H9 (cell line): ENCODE data around the gene ITGBL1. TPM values are rescaled to one million over a fixed set of nuclear protein-coding genes. Genes with fewer than 3 reads are reported as not detected.

Experiments
- DNase-seq: peaks from one replicate; pipeline ENCODE4 v3.0.0-alpha.2; 2017
- H2AFZ ChIP-seq: one replicate; pipeline ENCODE4 v1.6.1; 2013; ENCODE audit warnings: mild to moderate bottlenecking, low read length, control low read depth, moderate library complexity
- H2AK5ac ChIP-seq: 2 replicates; pipeline ENCODE4 v1.6.1; 2013; ENCODE audit warnings: low read length, control low read depth, mixed read lengths; ENCODE audit not compliant: insufficient read length
- H2BK120ac ChIP-seq: one replicate; pipeline ENCODE4 v1.6.1; 2013; ENCODE audit warnings: low read depth, mild to moderate bottlenecking, low read length, control low read depth, inconsistent platforms; ENCODE audit not compliant: poor library complexity, severe bottlenecking
- H2BK12ac ChIP-seq: 2 replicates; pipeline ENCODE4 v1.6.1; 2013; ENCODE audit warnings: low read length, control low read depth, mixed read lengths, low read depth; ENCODE audit not compliant: insufficient read length
- H2BK15ac ChIP-seq: 2 replicates; pipeline ENCODE4 v1.6.1; 2013; ENCODE audit warnings: low read depth, low read length, control low read depth
- H2BK20ac ChIP-seq: one replicate; pipeline ENCODE4 v1.6.1; 2013; ENCODE audit warnings: low read depth, mild to moderate bottlenecking, low read length, control low read depth, inconsistent platforms; ENCODE audit not compliant: poor library complexity, severe bottlenecking
- H2BK5ac ChIP-seq: 2 replicates; pipeline ENCODE4 v1.6.1; 2013; ENCODE audit warnings: low read length, control low read depth, mixed read lengths; ENCODE audit not compliant: insufficient read length
- H3K14ac ChIP-seq: 2 replicates; pipeline ENCODE4 v1.6.1; 2013; ENCODE audit warnings: low read length, control low read depth; ENCODE audit not compliant: insufficient read depth
- H3K18ac ChIP-seq: 2 replicates; pipeline ENCODE4 v1.6.1; 2013; ENCODE audit warnings: low read depth, mild to moderate bottlenecking, mixed read lengths, low read length, control low read depth; ENCODE audit not compliant: insufficient read length
- H3K23ac ChIP-seq: 2 replicates; pipeline ENCODE4 v1.6.1; 2013; ENCODE audit warnings: low read length, control low read depth, mixed read lengths, low read depth; ENCODE audit not compliant: insufficient read length
- H3K23me2 ChIP-seq: 2 replicates; pipeline ENCODE4 v1.6.1; 2013; ENCODE audit warnings: low read depth, mild to moderate bottlenecking, mixed read lengths, low read length, control low read depth; ENCODE audit not compliant: insufficient read length, poor library complexity, severe bottlenecking
- H3K27ac ChIP-seq: 2 replicates; pipeline ENCODE4 v1.5.1; 2013; ENCODE audit warnings: low read length, control low read depth, mixed read lengths, low read depth; ENCODE audit not compliant: insufficient read length
- H3K27me3 ChIP-seq: 2 replicates; pipeline ENCODE4 v1.6.1; 2013; ENCODE audit warnings: low read length, control low read depth, inconsistent platforms; ENCODE audit not compliant: insufficient read depth
- H3K4ac ChIP-seq: 2 replicates; pipeline ENCODE4 v1.6.1; 2013; ENCODE audit warnings: low read depth, mild to moderate bottlenecking, control low read depth, inconsistent platforms, low read length, moderate library complexity
- H3K4me1 ChIP-seq: 2 replicates; pipeline ENCODE4 v1.6.1; 2013; ENCODE audit warnings: low read length, control low read depth, inconsistent platforms; ENCODE audit not compliant: insufficient read depth
- H3K4me2 ChIP-seq: 2 replicates; pipeline ENCODE4 v1.6.1; 2013; ENCODE audit warnings: low read length, control low read depth, mixed read lengths; ENCODE audit not compliant: insufficient read length, insufficient read depth
- H3K56ac ChIP-seq: 2 replicates; pipeline ENCODE4 v1.6.1; 2013; ENCODE audit warnings: low read depth, mild to moderate bottlenecking, mixed read lengths, low read length, control low read depth; ENCODE audit not compliant: insufficient read length
- H3K79me1 ChIP-seq: 2 replicates; pipeline ENCODE4 v1.6.1; 2013; ENCODE audit warnings: low read depth, mild to moderate bottlenecking, moderate library complexity, low read length, control low read depth, inconsistent platforms; ENCODE audit not compliant: insufficient read depth, poor library complexity, severe bottlenecking
- H3K79me2 ChIP-seq: 2 replicates; pipeline ENCODE4 v1.6.1; 2013; ENCODE audit warnings: low read length, control low read depth, inconsistent platforms; ENCODE audit not compliant: insufficient read depth
- H3K9ac ChIP-seq: 2 replicates; pipeline ENCODE4 v1.6.1; 2013; ENCODE audit warnings: low read length, control low read depth, mixed read lengths; ENCODE audit not compliant: insufficient read length; ENCODE audit errors: extremely low read depth
- H3K9me3 ChIP-seq: one replicate; pipeline ENCODE4 v1.6.1; 2013; ENCODE audit warnings: low read depth, low read length, inconsistent platforms; ENCODE audit not compliant: control insufficient read depth
- H3T11ph ChIP-seq: one replicate; pipeline ENCODE4 v1.6.1; 2013; ENCODE audit warnings: mild to moderate bottlenecking, low read length, control low read depth, inconsistent platforms
- H4K20me1 ChIP-seq: one replicate; pipeline ENCODE4 v1.6.1; 2013; ENCODE audit not compliant: control insufficient read depth, insufficient read length, insufficient read depth
- H4K5ac ChIP-seq: 2 replicates; pipeline ENCODE4 v1.6.1; 2013; ENCODE audit warnings: low read depth, mild to moderate bottlenecking, mixed read lengths, low read length, control low read depth; ENCODE audit not compliant: insufficient read length
- H4K8ac ChIP-seq: replicated peaks from 2 replicates; pipeline ENCODE4 v1.6.1; 2013; ENCODE audit warnings: low read length, control low read depth, mixed read lengths, low read depth; ENCODE audit not compliant: insufficient read length
- H4K91ac ChIP-seq: 2 replicates; pipeline ENCODE4 v1.6.1; 2013; ENCODE audit warnings: low read depth, mild to moderate bottlenecking, moderate library complexity, mixed read lengths, low read length, control low read depth; ENCODE audit not compliant: insufficient read length
- H3K27ac Mint-ChIP-seq, 3 experiments: 2 replicates in 2 of 3; 3 replicates in 1 of 3; pipeline ENCODE4 v1.8.0; 2020 to 2021; ENCODE audit warnings: mixed read lengths in 3 of 3, mild to moderate bottlenecking in 1 of 3, moderate library complexity in 1 of 3
- H3K27me3 Mint-ChIP-seq: 2 replicates; pipeline ENCODE4 v1.8.0; 2021; ENCODE audit warnings: low read depth, mild to moderate bottlenecking, moderate library complexity, mixed read lengths
- H3K36me3 Mint-ChIP-seq, 3 experiments: 2 replicates in 2 of 3; 3 replicates in 1 of 3; pipeline ENCODE4 v1.8.0; 2020 to 2021; ENCODE audit warnings: low read depth in 3 of 3, mixed read lengths in 3 of 3; ENCODE audit not compliant: insufficient read depth in 1 of 3
- H3K4me1 Mint-ChIP-seq, 2 experiments: 2 replicates each; pipeline ENCODE4 v1.8.0; 2020; ENCODE audit warnings: mixed read lengths in 2 of 2
- H3K4me3 Mint-ChIP-seq, 2 experiments: 2 replicates in 1 of 2; 3 replicates in 1 of 2; pipeline ENCODE4 v1.8.0; 2020 to 2021; ENCODE audit warnings: mild to moderate bottlenecking in 2 of 2, mixed read lengths in 2 of 2, moderate library complexity in 1 of 2
- H3K9me3 Mint-ChIP-seq, 2 experiments: 2 replicates in 1 of 2; 3 replicates in 1 of 2; pipeline ENCODE4 v1.8.0; 2020; ENCODE audit warnings: mild to moderate bottlenecking in 2 of 2, mixed read lengths in 2 of 2, moderate library complexity in 1 of 2
- CTCF ChIP-seq: fragments of 200-600 bp; sonication (generic); conservative IDR thresholded peaks from 3 replicates; pipeline ENCODE4 v1.8.0; 2021; ENCODE audit warnings: antibody characterized with exemption, mild to moderate bottlenecking
- WGBS: extraction: QIAGEN DNeasy Blood & Tissue Kit; methylation state at CpG from one replicate; pipeline ENCODE4 v1.1.7; 2013; ENCODE audit warnings: missing lambda C conversion rate, low lambda C conversion rate, mixed read lengths; ENCODE audit not compliant: insufficient read length; ENCODE audit errors: extremely low coverage; 5-methylcytosine and 5-hydroxymethylcytosine counted together
- total RNA-seq: library from RNA; stranded (reverse); gene quantifications from 2 replicates; pipeline ENCODE4 v1.2.1, GENCODE V29; 2021

The ITGBL1 gene
- total RNA-seq, 1 experiment from 2014 or later, result not detected

GRCh38 chr13:101611491-101612475 lies 159.3 kb downstream of the ITGBL1 start:
- no peak overlapping the region for H2BK5ac ChIP-seq
- H3K23ac ChIP-seq, result no peak overlapping the region
- no peak overlapping the region for H3K27ac Mint-ChIP-seq

More at GRCh38 chr13:101611491-101612475, 159.3 kb downstream of the ITGBL1 start:
- no peak overlapping the region for H3K18ac ChIP-seq
- no peak overlapping the region for H2AFZ ChIP-seq
- no peak overlapping the region for H2BK12ac ChIP-seq
- no peaks in the 10 kb centered on the region for H3K27me3 Mint-ChIP-seq
- no peak overlapping the region for H4K5ac ChIP-seq
- WGBS, result no CpG with 5 or more reads among the region's 5 CpGs
- H3K56ac ChIP-seq, result no peak overlapping the region
- no peak overlapping the region for H4K8ac ChIP-seq
- H2BK120ac ChIP-seq, result no peak overlapping the region
- no peak overlapping the region for H3K4ac ChIP-seq
- no peak overlapping the region for H3K4me2 ChIP-seq
- DNase-seq, result no peak
- H4K20me1 ChIP-seq, result no peaks in the 10 kb centered on the region
- H3K4me3 Mint-ChIP-seq, result no peak overlapping the region
- no peaks in the 10 kb centered on the region for H3K23me2 ChIP-seq
- no peak overlapping the region for H3T11ph ChIP-seq
- no peak overlapping the region for H2BK15ac ChIP-seq
- no peaks in the 10 kb centered on the region for H3K4me1 Mint-ChIP-seq
- H3K9me3 ChIP-seq, result no peaks in the 10 kb centered on the region
- no peaks in the 10 kb centered on the region for H3K79me1 ChIP-seq
- H4K91ac ChIP-seq, result no peak overlapping the region
- H3K9ac ChIP-seq, result no peak overlapping the region
- no peak for TF ChIP-seq CTCF
- no peak overlapping the region for H3K14ac ChIP-seq
- H3K4me1 ChIP-seq, result no peaks in the 10 kb centered on the region
- H3K27me3 ChIP-seq, result no peaks in the 10 kb centered on the region
- no peaks in the 10 kb centered on the region for H3K9me3 Mint-ChIP-seq
- H2BK20ac ChIP-seq, result no peak overlapping the region
- H3K27ac ChIP-seq, result no peak overlapping the region
- no peak overlapping the region for H2AK5ac ChIP-seq
- no peaks in the 10 kb centered on the region for H3K79me2 ChIP-seq
- no peaks in the 10 kb centered on the region for H3K36me3 Mint-ChIP-seq
